GM21528 (cell line): ENCODE data around the gene TMPRSS6.

ENCODE experiments used
- ATAC-seq: cut with Tn5 transposase; IDR thresholded peaks from one replicate; pipeline ENCODE4 v1.9.1; 2021; ENCODE audit warnings: mild to moderate bottlenecking, moderate library complexity; ENCODE audit not compliant: unreplicated experiment, low FRiP score

TMPRSS6 gene

GRCh38 chr22:37109242-37109917 lies at the start of gene TMPRSS6:
TSS of gene TMPRSS6 (minus strand) at chr22:37109713. CDS start at chr22:37103417, 6,296 bp downstream.
- ATAC-seq = no peak

- ATAC-seq = no peak
Observed at GRCh38 chr22:37158963-37159290, 49.4 kb upstream of the TMPRSS6 start.

- no peak for ATAC-seq
Observed at GRCh38 chr22:37157516-37158285, 48.2 kb upstream of the TMPRSS6 start.

GRCh38 chr22:37156686-37157435 lies 47.3 kb upstream of the TMPRSS6 start:
- no peak for ATAC-seq

- no peak for ATAC-seq
Observed at GRCh38 chr22:37155971-37156370, 46.5 kb upstream of the TMPRSS6 start.

- ATAC-seq = no peak
Observed at GRCh38 chr22:37154925-37155712, 45.6 kb upstream of the TMPRSS6 start.

- no peak for ATAC-seq
Observed at GRCh38 chr22:37153901-37154300, 44.4 kb upstream of the TMPRSS6 start.

- no peak for ATAC-seq
Observed at GRCh38 chr22:37151401-37151800, 41.9 kb upstream of the TMPRSS6 start.

- no peak for ATAC-seq
Observed at GRCh38 chr22:37150701-37151100, 41.2 kb upstream of the TMPRSS6 start.

- ATAC-seq = no peak
Observed at GRCh38 chr22:37148742-37149665, 39.5 kb upstream of the TMPRSS6 start.

- ATAC-seq = no peak
Observed at GRCh38 chr22:37148031-37148651, 38.6 kb upstream of the TMPRSS6 start.

GRCh38 chr22:37147186-37147990 lies 37.9 kb upstream of the TMPRSS6 start:
- ATAC-seq = no peak

- ATAC-seq = no peak
Observed at GRCh38 chr22:37146507-37147180, 37.1 kb upstream of the TMPRSS6 start.

- no peak for ATAC-seq
Observed at GRCh38 chr22:37146051-37146385, 36.5 kb upstream of the TMPRSS6 start.

- no peak for ATAC-seq
Observed at GRCh38 chr22:37145180-37146050, 35.9 kb upstream of the TMPRSS6 start.

GRCh38 chr22:37144180-37144554 lies 34.7 kb upstream of the TMPRSS6 start:
- ATAC-seq = no peak

- ATAC-seq = no peak
Observed at GRCh38 chr22:37141971-37142370, 32.5 kb upstream of the TMPRSS6 start.
